Measurements from ENCODE around the gene PERM1. TPM values are rescaled to one million over a fixed set of nuclear protein-coding genes. Genes with fewer than 3 reads are reported as not detected.
A peak's percentile ranks its signal among the peaks of the same experiment; 100 is the strongest.

Gene PERM1
- total and polyA plus RNA-seq, 9 of the 15 experiments (the other 6 are each of a cell fraction or from before 2014, with no cell fraction given), result not detected

DNA sequence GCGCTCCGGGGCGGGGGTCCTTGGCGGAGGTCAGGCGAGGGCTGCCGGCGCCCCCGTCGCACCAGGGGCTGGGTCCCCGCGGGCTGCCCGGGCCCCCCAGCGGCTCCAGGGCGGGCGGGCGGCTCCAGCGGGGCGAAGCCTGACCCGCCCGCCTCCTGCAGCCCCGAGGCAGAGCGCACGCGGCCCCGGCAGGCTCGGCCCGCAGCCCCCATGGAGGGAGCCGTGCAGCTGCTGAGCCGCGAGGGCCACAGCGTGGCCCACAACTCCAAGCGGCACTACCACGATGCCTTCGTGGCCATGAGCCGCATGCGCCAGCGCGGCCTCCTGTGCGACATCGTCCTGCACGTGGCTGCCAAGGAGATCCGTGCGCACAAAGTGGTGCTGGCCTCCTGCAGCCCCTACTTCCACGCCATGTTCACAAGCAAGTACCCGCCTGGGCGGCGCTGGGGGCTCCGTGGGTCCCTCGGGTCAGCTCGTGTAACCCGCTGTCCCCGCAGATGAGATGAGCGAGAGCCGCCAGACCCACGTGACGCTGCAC, 20.7 kb downstream of the PERM1 start (continued):
- TF ChIP-seq FOXO4 (CRISPR knock-in tag; IDR thresholded peaks at IDR 0.05) (no peak), RERE (CRISPR knock-in tag; IDR thresholded peaks at IDR 0.05; ENCODE audit: borderline replicate concordance) (no peak), SPI1 (IDR thresholded peaks at IDR 0.05; ENCODE audit: borderline replicate concordance, low read depth, low read length) (no peak), ZNF239 (CRISPR knock-in tag; IDR thresholded peaks at IDR 0.05) (no peak), CBX3 (IDR thresholded peaks at IDR 0.05; ENCODE audit: borderline replicate concordance in 1 of 2, low read length in 2 of 2) (peak in 1 of 2 experiments; percentile 57; a peak in 1 of 3 replicates), ESRRB (CRISPR knock-in tag; IDR thresholded peaks at IDR 0.05; ENCODE audit: borderline replicate concordance) (no peak), SMARCC2 (IDR thresholded peaks at IDR 0.05; ENCODE audit: low read depth) (no peak), LCOR (CRISPR knock-in tag; IDR thresholded peaks at IDR 0.05) (no peak), TCF7 (IDR thresholded peaks at IDR 0.05; ENCODE audit: borderline replicate concordance) (no peak), SMC3 (conservative IDR thresholded peaks at IDR 0.05; ENCODE audit: insufficient read depth, low read depth, low read length) (no peak)
- TF ChIP-seq, protein P1, sequence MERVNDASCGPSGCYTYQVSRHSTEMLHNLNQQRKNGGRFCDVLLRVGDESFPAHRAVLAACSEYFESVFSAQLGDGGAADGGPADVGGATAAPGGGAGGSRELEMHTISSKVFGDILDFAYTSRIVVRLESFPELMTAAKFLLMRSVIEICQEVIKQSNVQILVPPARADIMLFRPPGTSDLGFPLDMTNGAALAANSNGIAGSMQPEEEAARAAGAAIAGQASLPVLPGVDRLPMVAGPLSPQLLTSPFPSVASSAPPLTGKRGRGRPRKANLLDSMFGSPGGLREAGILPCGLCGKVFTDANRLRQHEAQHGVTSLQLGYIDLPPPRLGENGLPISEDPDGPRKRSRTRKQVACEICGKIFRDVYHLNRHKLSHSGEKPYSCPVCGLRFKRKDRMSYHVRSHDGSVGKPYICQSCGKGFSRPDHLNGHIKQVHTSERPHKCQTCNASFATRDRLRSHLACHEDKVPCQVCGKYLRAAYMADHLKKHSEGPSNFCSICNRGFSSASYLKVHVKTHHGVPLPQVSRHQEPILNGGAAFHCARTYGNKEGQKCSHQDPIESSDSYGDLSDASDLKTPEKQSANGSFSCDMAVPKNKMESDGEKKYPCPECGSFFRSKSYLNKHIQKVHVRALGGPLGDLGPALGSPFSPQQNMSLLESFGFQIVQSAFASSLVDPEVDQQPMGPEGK (CRISPR knock-in tag; IDR thresholded peaks at IDR 0.05; ENCODE audit: borderline replicate concordance), result no peak
- TF ChIP-seq, protein P2, sequence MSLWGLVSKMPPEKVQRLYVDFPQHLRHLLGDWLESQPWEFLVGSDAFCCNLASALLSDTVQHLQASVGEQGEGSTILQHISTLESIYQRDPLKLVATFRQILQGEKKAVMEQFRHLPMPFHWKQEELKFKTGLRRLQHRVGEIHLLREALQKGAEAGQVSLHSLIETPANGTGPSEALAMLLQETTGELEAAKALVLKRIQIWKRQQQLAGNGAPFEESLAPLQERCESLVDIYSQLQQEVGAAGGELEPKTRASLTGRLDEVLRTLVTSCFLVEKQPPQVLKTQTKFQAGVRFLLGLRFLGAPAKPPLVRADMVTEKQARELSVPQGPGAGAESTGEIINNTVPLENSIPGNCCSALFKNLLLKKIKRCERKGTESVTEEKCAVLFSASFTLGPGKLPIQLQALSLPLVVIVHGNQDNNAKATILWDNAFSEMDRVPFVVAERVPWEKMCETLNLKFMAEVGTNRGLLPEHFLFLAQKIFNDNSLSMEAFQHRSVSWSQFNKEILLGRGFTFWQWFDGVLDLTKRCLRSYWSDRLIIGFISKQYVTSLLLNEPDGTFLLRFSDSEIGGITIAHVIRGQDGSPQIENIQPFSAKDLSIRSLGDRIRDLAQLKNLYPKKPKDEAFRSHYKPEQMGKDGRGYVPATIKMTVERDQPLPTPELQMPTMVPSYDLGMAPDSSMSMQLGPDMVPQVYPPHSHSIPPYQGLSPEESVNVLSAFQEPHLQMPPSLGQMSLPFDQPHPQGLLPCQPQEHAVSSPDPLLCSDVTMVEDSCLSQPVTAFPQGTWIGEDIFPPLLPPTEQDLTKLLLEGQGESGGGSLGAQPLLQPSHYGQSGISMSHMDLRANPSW (CRISPR knock-in tag; IDR thresholded peaks at IDR 0.05), result no peak
- TF ChIP-seq, protein P3, sequence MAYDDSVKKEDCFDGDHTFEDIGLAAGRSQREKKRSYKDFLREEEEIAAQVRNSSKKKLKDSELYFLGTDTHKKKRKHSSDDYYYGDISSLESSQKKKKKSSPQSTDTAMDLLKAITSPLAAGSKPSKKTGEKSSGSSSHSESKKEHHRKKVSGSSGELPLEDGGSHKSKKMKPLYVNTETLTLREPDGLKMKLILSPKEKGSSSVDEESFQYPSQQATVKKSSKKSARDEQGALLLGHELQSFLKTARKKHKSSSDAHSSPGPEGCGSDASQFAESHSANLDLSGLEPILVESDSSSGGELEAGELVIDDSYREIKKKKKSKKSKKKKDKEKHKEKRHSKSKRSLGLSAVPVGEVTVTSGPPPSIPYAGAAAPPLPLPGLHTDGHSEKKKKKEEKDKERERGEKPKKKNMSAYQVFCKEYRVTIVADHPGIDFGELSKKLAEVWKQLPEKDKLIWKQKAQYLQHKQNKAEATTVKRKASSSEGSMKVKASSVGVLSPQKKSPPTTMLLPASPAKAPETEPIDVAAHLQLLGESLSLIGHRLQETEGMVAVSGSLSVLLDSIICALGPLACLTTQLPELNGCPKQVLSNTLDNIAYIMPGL (CRISPR knock-in tag; IDR thresholded peaks at IDR 0.05), result 0 out of 2 replicates have a peak, but pooled peaks have one; percentile 49

Measured in K562 (cell line).